ENCODE results near the gene OSER1. TPM values are rescaled to one million over a fixed set of nuclear protein-coding genes. Genes with fewer than 3 reads are reported as not detected.

Gene OSER1
- total RNA-seq = 10 to 100 TPM; 33.4 to 46.0 TPM

DNA sequence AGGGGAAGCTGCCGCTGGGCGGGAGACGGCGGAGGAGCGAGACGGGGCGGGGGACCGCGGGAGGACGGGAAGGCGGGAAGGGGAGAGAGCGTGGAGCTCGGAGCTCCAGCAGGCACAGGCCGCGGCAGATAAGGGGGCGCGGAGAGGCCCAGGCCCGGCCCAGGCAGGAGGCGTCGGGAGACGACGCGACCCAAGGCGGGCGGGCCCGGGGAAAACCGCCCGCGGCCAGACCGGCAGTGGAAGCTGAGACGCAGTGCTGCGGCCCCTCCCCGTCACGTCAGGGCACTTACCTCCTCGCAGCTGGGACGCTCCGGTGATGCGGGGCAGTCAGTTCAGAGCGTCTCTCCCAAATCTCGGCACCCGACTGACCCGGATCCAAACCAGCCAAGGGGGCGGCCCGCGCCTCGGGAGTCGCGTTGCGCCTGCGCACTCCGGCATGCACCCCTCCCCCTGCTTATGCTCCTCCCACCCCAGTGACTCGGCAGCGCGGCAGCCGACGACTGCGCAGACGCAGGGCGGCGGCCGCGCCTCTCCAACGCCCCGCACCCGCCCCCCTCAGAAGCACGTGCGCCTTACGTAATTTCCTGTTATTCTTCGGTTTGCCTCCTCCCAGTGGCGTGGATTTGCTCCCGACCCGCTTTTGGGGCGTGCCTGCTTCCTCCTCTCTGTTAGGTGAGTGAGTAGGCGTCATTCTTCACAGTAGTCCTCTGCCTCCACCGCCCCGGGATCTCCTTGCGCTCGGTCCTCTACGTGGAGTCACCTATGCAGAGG is at the start of gene OSER1:
Gene OSER1 (minus strand): TSS at position 366 of the 771 bp plus-strand sequence. CDS start 3,814 bp downstream, outside the sequence.

DNA sequence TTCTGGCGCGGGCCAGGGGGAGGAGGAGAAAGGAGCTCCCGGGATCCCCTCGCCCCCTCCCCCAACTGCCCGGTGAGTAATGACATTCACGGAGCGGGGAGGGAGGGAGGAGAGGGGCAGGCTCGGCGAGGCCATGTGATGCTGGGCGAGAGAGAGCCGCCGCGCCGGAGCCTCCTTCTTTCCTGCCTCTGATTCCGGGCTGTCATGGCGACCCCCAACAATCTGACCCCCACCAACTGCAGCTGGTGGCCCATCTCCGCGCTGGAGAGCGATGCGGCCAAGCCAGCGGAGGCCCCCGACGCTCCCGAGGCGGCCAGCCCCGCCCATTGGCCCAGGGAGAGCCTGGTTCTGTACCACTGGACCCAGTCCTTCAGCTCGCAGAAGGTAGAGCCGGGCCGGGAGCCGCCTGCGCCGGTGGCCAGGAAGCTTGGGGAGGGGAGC is 36.6 kb upstream of the OSER1 start, which contains the start of gene GDAP1L1:
Gene GDAP1L1 (plus strand): TSS at position 178 of the 441 bp plus-strand sequence. CDS start 27 bp downstream, at position 205.

DNA sequence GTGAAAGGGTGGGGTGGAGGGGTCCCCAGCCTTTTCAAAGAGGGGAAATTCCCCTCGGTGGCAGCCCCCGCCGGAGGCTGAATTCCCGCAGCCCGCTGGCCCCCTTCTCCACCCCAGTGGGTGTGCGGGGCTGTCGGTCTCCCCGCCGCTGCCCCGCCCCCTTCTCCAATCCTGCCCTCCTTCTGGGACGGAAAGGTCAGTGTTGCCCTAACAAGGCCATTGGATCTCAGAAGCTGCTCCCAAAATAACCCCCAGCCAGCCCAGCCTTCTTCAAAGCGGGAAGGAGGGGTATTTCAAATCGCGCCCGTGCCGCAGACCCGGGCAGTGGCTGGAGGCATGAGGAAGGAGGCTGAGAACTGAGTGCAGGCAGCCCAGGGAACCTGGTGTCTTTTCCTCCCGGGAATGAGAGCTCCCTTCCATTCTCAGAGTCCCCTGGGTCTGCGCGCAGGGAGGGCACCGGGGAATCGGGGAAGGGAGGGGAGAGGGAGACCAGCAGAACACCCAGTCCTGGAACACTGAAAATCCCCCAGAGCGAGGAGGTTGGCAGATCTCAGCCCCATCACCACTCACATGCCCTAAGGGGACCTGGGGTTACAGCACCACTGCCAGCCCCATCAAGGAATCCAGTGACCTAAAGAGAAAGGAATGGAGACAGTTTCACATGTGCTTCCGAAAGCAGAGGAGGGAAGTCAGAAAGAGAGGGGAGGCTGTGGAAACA is 23.4 kb downstream of the OSER1 start, which contains the start of gene JPH2:
Gene JPH2 (minus strand): TSS at position 135 of the 718 bp plus-strand sequence. CDS start 483 bp downstream, outside the sequence.

Other genes with a start within 250 kb of the OSER1 start
- gene JPH2, start 23.6 kb downstream of the OSER1 start, total RNA-seq = under 1 TPM; under 0.01 to 0.33 TPM
- gene GDAP1L1, start 36.5 kb upstream of the OSER1 start, total RNA-seq = not detected
- 1 to 10 TPM; 4.5 to 6.0 TPM for gene FITM2, start 100.4 kb upstream of the OSER1 start, total RNA-seq
- not detected for gene R3HDML, start 126.3 kb upstream of the OSER1 start, total RNA-seq
- under 1 TPM in 1 of 2 donors, not detected in 1; 0.33 TPM for gene HNF4A, start 144.9 kb upstream of the OSER1 start, total RNA-seq